Activated naive CD8-positive, alpha-beta T cell treated with anti-CD3 and anti-CD28 coated beads for 36 hours (primary cell): ENCODE data around the gene NPR1. TPM values are rescaled to one million over a fixed set of nuclear protein-coding genes. Genes with fewer than 3 reads are reported as not detected.
"Not testable (repeated sequence)": the region's sequence is repeated elsewhere in the genome, so short reads cannot be mapped to it uniquely, and the experiment has no call there.

Experiments used
- DNase-seq: peaks from one replicate; pipeline ENCODE4 v3.0.0; 2021
- H3K27ac Mint-ChIP-seq: one replicate; pipeline ENCODE4 v1.8.0; 2022; ENCODE audit warnings: mild to moderate bottlenecking, moderate library complexity, mixed read lengths
- H3K27me3 Mint-ChIP-seq: one replicate; pipeline ENCODE4 v1.8.0; 2022; ENCODE audit warnings: mild to moderate bottlenecking, mixed read lengths
- H3K36me3 Mint-ChIP-seq: one replicate; pipeline ENCODE4 v1.8.0; 2021; ENCODE audit warnings: mild to moderate bottlenecking, mixed read lengths
- H3K4me1 Mint-ChIP-seq: one replicate; pipeline ENCODE4 v1.8.0; 2021; ENCODE audit warnings: mixed read lengths
- H3K4me3 Mint-ChIP-seq: one replicate; pipeline ENCODE4 v1.8.0; 2022; ENCODE audit warnings: mild to moderate bottlenecking, moderate library complexity, mixed read lengths
- H3K9me3 Mint-ChIP-seq: one replicate; pipeline ENCODE4 v1.8.0; 2022; ENCODE audit warnings: mixed read lengths
- total RNA-seq, 2 experiments: library from RNA; stranded (reverse); gene quantifications; one replicate each; pipeline ENCODE4 v1.2.3, GENCODE V29; 2021

Gene NPR1
- under 1 TPM in 1 of 2 experiments, not detected in 1; 0.06 TPM for total RNA-seq

- Mint-ChIP-seq H3K36me3 (no peaks in the 10 kb centered on the region), H3K27me3 (peaks cover 40% of the 10 kb centered on the region)
These were observed at the start of gene NPR1 for GRCh38 chr1:153678519-153679336. TSS of gene NPR1 (plus strand) at chr1:153678688. CDS start at chr1:153679109, 421 bp downstream.

GRCh38 chr1:153629343-153629665, 49.2 kb upstream of the NPR1 start:
- Mint-ChIP-seq H3K27me3 (peaks cover 5% of the 10 kb centered on the region), H3K36me3 (peaks cover 10% of the 10 kb centered on the region), H3K4me3 (no peak overlapping the region), H3K27ac (no peak overlapping the region), H3K9me3 (no peaks in the 10 kb centered on the region), H3K4me1 (peaks cover 10% of the 10 kb centered on the region)
- no peak for DNase-seq

More at GRCh38 chr1:153678519-153679336, at the start of gene NPR1:
- H3K4me1 Mint-ChIP-seq: peaks cover 18% of the 10 kb centered on the region
- no peak within 1 kb of the TSS for H3K27ac Mint-ChIP-seq
- DNase-seq: peak; percentile 21
- peak within 1 kb of the TSS; percentile 61 for H3K4me3 Mint-ChIP-seq
- no peaks in the 10 kb centered on the region for H3K9me3 Mint-ChIP-seq

GRCh38 chr1:153629971-153630370, 48.5 kb upstream of the NPR1 start:
- DNase-seq: no peak
- peaks cover 5% of the 10 kb centered on the region for H3K27me3 Mint-ChIP-seq
- peaks cover 14% of the 10 kb centered on the region for H3K36me3 Mint-ChIP-seq
- no peaks in the 10 kb centered on the region for H3K9me3 Mint-ChIP-seq
- no peak overlapping the region for H3K27ac Mint-ChIP-seq
- no peak overlapping the region for H3K4me3 Mint-ChIP-seq
- peaks cover 10% of the 10 kb centered on the region for H3K4me1 Mint-ChIP-seq

DNA sequence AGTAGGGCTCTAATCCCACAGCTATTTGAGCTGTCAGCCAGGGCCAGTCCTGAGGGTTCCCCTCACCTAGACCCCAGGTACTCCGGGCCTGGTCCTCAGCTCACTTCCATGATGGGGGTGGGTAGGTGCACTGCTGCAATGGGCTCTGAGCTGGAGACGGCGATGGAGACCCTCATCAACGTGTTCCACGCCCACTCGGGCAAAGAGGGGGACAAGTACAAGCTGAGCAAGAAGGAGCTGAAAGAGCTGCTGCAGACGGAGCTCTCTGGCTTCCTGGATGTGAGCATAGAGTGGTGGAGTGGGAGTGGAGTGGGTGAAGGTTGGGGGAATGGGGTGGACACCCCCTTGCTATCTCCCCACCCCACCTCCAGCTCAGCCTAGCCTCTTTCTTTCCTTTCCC, 48.1 kb upstream of the NPR1 start:
- Mint-ChIP-seq H3K4me1 (peaks cover 10% of the 10 kb centered on the region), H3K4me3 (no peak overlapping the region), H3K27me3 (peaks cover 5% of the 10 kb centered on the region), H3K36me3 (peaks cover 16% of the 10 kb centered on the region), H3K9me3 (no peaks in the 10 kb centered on the region), H3K27ac (no peak overlapping the region)
- DNase-seq: no peak

DNA sequence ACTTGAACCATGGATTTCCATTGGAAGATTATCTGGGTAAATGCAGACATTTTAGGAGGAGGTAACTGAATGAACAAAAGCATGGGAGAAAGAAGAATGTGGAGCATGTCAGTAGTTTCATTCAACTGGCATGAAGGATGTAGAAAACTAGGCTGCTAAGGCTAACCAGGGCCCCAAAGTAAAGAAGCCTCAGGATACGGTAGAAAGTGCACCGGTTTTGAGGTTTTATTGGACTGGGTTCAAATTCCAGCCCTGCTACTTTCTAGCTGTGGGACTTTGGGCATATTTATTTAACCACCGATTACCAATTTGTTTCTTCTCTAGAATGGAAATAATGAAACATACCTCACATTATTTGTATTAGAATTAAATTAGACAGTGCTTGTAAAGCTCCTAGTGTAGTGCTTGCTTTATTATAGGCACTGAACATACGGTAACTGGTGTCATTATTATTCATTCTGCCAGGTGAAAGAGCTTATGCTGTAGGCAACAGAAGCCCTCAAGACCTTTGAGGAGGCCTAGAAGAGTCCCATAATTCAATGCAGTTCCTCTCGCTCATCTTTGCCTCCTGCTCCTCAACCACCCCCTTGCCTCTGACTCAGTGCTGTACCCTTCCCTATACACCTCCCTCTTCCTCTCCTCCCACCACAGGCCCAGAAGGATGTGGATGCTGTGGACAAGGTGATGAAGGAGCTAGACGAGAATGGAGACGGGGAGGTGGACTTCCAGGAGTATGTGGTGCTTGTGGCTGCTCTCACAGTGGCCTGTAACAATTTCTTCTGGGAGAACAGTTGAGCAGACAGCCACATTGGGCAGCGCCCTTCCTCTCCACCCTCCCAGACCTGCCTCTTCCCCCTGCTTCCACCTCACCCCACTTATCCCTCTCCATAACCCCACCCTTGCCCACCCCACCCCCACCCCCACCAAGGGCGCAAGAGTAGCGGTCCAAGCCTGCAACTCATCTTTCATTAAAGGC, 47.2 kb upstream of the NPR1 start:
- peaks cover 5% of the 10 kb centered on the region for H3K27me3 Mint-ChIP-seq
- peaks cover 24% of the 10 kb centered on the region for H3K36me3 Mint-ChIP-seq
- no peak for DNase-seq
- peak overlapping the region; percentile 54 for H3K27ac Mint-ChIP-seq
- H3K4me3 Mint-ChIP-seq: no peak overlapping the region
- no peaks in the 10 kb centered on the region for H3K9me3 Mint-ChIP-seq
- peaks cover 13% of the 10 kb centered on the region for H3K4me1 Mint-ChIP-seq

- Mint-ChIP-seq H3K36me3 (peaks cover 39% of the 10 kb centered on the region), H3K4me3 (peak overlapping the region; percentile 94), H3K27me3 (no peaks in the 10 kb centered on the region), H3K4me1 (peaks cover 26% of the 10 kb centered on the region), H3K9me3 (no peaks in the 10 kb centered on the region), H3K27ac (peak overlapping the region; percentile 97)
- no peak for DNase-seq
These were observed 45.2 kb upstream of the NPR1 start for GRCh38 chr1:153633161-153633753.

GRCh38 chr1:153633754-153634665, 44.5 kb upstream of the NPR1 start, which contains the start of gene CHTOP:
TSS of gene CHTOP (plus strand) at chr1:153634066. CDS start at chr1:153636589, 2,523 bp downstream.
- Mint-ChIP-seq H3K9me3 (no peaks in the 10 kb centered on the region), H3K4me3 (peak within 1 kb of the TSS; percentile 94), H3K27me3 (no peaks in the 10 kb centered on the region), H3K27ac (peak within 1 kb of the TSS; percentile 97), H3K4me1 (peaks cover 28% of the 10 kb centered on the region), H3K36me3 (peaks cover 40% of the 10 kb centered on the region)
- DNase-seq: peak; percentile 95

DNA sequence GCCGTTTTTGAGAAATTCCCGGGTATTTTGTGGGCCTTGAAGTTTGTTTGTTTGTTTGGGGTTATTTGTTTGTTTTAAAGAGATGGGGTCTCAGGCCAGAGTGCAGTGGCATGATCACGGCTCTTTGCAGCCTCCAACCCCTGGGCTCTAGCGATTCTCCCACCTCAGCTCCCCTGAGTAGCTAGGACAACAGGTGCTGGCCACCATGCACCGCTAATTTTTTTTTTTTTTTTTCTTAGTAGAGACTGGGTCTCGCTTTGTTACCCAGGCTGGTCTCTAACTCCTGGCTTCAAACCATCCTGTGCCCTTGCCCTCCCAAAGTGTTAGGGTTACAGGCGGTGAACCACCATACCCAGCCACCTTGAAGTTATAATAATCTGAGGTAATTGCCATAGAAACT, 42.6 kb upstream of the NPR1 start:
- Mint-ChIP-seq H3K4me1 (peaks cover 28% of the 10 kb centered on the region), H3K36me3 (peaks cover 46% of the 10 kb centered on the region), H3K27ac (peak overlapping the region; percentile 97), H3K4me3 (peak overlapping the region; percentile 94), H3K9me3 (no peaks in the 10 kb centered on the region), H3K27me3 (no peaks in the 10 kb centered on the region)
- no peak for DNase-seq

GRCh38 chr1:153636312-153636711, 42.2 kb upstream of the NPR1 start:
- Mint-ChIP-seq H3K36me3 (peaks cover 49% of the 10 kb centered on the region), H3K27ac (peak overlapping the region; percentile 97), H3K4me3 (peak overlapping the region; percentile 94), H3K9me3 (no peaks in the 10 kb centered on the region), H3K27me3 (no peaks in the 10 kb centered on the region), H3K4me1 (peaks cover 31% of the 10 kb centered on the region)
- no peak for DNase-seq

- Mint-ChIP-seq H3K9me3 (no peaks in the 10 kb centered on the region), H3K27me3 (no peaks in the 10 kb centered on the region), H3K36me3 (peaks cover 59% of the 10 kb centered on the region), H3K4me1 (peaks cover 31% of the 10 kb centered on the region), H3K4me3 (no peak overlapping the region), H3K27ac (no peak overlapping the region)
- DNase-seq: no peak
These were observed 40.2 kb upstream of the NPR1 start for GRCh38 chr1:153638261-153638660.

DNA sequence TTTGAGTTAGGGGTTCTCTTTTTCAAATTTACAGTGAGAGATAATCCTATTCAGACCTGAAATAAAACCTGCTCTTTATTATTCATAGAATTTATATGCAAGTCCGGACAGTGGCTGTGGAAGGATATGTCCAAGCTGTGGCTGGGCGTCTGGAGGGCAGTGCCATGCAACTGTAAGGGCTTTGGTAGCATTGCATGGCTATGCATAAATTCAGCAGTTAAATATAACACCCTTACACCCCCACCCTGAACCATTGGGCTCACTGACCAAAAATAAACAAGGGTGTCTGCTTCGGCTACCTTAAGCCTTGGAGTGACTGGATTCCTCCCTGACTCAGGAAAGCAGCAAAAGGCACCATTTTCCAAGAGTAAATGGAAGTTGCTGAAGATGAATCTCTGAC, 39.2 kb upstream of the NPR1 start:
- Mint-ChIP-seq H3K27ac (no peak overlapping the region), H3K36me3 (peaks cover 62% of the 10 kb centered on the region), H3K4me1 (peaks cover 36% of the 10 kb centered on the region), H3K27me3 (no peaks in the 10 kb centered on the region), H3K9me3 (no peaks in the 10 kb centered on the region), H3K4me3 (no peak overlapping the region)
- DNase-seq: no peak

- not testable (repeated sequence) for H3K27ac Mint-ChIP-seq
These were observed 38.3 kb upstream of the NPR1 start for GRCh38 chr1:153640213-153640612.

GRCh38 chr1:153640861-153641260, 37.6 kb upstream of the NPR1 start:
- H3K27ac Mint-ChIP-seq: no peak overlapping the region
- no peak overlapping the region for H3K4me3 Mint-ChIP-seq
- DNase-seq: no peak
- H3K9me3 Mint-ChIP-seq: no peaks in the 10 kb centered on the region
- H3K4me1 Mint-ChIP-seq: peaks cover 35% of the 10 kb centered on the region
- peaks cover 66% of the 10 kb centered on the region for H3K36me3 Mint-ChIP-seq
- H3K27me3 Mint-ChIP-seq: no peaks in the 10 kb centered on the region

More at GRCh38 chr1:153640213-153640612, 38.3 kb upstream of the NPR1 start:
- not testable (repeated sequence) for H3K27me3 Mint-ChIP-seq, DNase-seq, H3K9me3 Mint-ChIP-seq, H3K4me3 Mint-ChIP-seq
- Mint-ChIP-seq H3K4me1 (peaks cover 37% of the 10 kb centered on the region), H3K36me3 (peaks cover 63% of the 10 kb centered on the region)

DNA sequence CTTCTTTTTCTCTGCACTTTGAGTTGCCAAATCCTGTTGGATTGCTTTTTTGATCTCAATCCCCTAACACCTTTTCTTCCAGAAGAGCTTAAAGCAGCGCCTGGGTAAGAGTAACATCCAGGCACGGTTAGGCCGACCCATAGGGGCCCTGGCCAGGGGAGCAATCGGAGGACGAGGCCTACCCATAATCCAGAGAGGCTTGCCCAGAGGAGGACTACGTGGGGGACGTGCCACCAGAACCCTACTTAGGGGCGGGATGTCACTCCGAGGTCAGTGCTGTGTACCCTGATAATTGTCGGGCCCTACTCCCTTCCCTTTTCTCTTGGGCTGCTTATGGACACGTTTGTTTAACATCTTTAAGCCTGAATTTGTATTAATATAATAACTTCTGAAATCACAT, 36.3 kb upstream of the NPR1 start:
- Mint-ChIP-seq H3K36me3 (peaks cover 64% of the 10 kb centered on the region), H3K4me1 (peaks cover 34% of the 10 kb centered on the region), H3K4me3 (no peak overlapping the region), H3K27me3 (no peaks in the 10 kb centered on the region), H3K9me3 (no peaks in the 10 kb centered on the region), H3K27ac (peak overlapping the region; percentile 14)
- no peak for DNase-seq
